Measurements from ENCODE around the gene HIVEP3. TPM values are rescaled to one million over a fixed set of nuclear protein-coding genes. Genes with fewer than 3 reads are reported as not detected.

HIVEP3 gene
- total and polyA plus RNA-seq, 2 donors (not counting 1 experiment from before 2014, with no cell fraction given) = 2.0 to 5.1 TPM

GRCh38 chr1:41687007-41687406 is 231.7 kb downstream of the HIVEP3 start:
- CTCF ChIA-PET = no interaction called here
- Histone ChIP-seq H2AFZ (ENCODE audit: insufficient read depth, low read depth, low read length, poor library complexity, severe bottlenecking) (no peak overlapping the region), H3K27me3 (replicated peaks in 1 of 4; ENCODE audit: control extremely low read depth in 1 of 4, control insufficient read depth in 3 of 4, insufficient read depth in 4 of 4, low read length in 3 of 4) (no peaks in the 10 kb centered on the region), H3K4me3 (ENCODE audit: control extremely low read depth in 1 of 5, extremely low read depth in 1 of 5, insufficient read depth in 1 of 5, low read depth in 2 of 5, low read length in 4 of 5) (no peak overlapping the region), H3K36me3 (replicated peaks in 1 of 2; ENCODE audit: control extremely low read depth in 1 of 2, control insufficient read depth in 1 of 2, extremely low read depth in 1 of 2, insufficient read depth in 2 of 2, low read length in 1 of 2) (no peaks in the 10 kb centered on the region), H3K4me2 (replicated peaks; ENCODE audit: low read depth, low read length, poor library complexity, severe bottlenecking) (no peak overlapping the region), H4K20me1 (ENCODE audit: control insufficient read depth, insufficient read depth, low read length, poor library complexity, severe bottlenecking) (no peaks in the 10 kb centered on the region), H3K9ac (ENCODE audit: low read length) (no peak overlapping the region), H3K4me1 (ENCODE audit: control insufficient read depth in 2 of 2, insufficient read depth in 2 of 2, low read length in 2 of 2) (peaks cover 18 to 37% of the 10 kb centered on the region in 2 donors), H3K9me3 (ENCODE audit: control extremely low read depth in 1 of 3, control insufficient read depth in 2 of 3, insufficient read depth in 1 of 3, low read length in 2 of 3) (no peaks in the 10 kb centered on the region), H3K79me2 (ENCODE audit: control insufficient read depth, insufficient read depth, low read length) (no peaks in the 10 kb centered on the region), H3K27ac (ENCODE audit: low read length in 2 of 2) (no peak overlapping the region)
- POLR2A ChIA-PET = no interaction called here
- TF ChIP-seq CTCF (IDR thresholded peaks at IDR 0.05) (no peak), EZH2 (IDR thresholded peaks at IDR 0.05; ENCODE audit: borderline replicate concordance, insufficient read depth, low read depth, low read length, poor library complexity, severe bottlenecking) (no peak)
- ATAC-seq (ENCODE audit: low read depth) = no peak
- H3K27ac Mint-ChIP-seq = no peak overlapping the region
- H3K4me1 Mint-ChIP-seq = peaks cover 36% of the 10 kb centered on the region
- no peak overlapping the region for H3K4me3 Mint-ChIP-seq
- DNase-seq = no peak
- H3K9me3 Mint-ChIP-seq (ENCODE audit: insufficient read depth) = no peaks in the 10 kb centered on the region
- no peaks in the 10 kb centered on the region for H3K27me3 Mint-ChIP-seq
- WGBS (ENCODE audit: insufficient coverage) = 88% methylated on average over 1 of the region's 1 CpG
- intact Hi-C loops (cut with micrococcal nuclease) = no loop called here

- Mint-ChIP-seq H3K9me3 (ENCODE audit: insufficient read depth) (no peaks in the 10 kb centered on the region), H3K4me1 (peaks cover 34% of the 10 kb centered on the region), H3K4me3 (no peak overlapping the region), H3K27me3 (no peaks in the 10 kb centered on the region), H3K27ac (no peak overlapping the region)
- Histone ChIP-seq H4K20me1 (ENCODE audit: control insufficient read depth, insufficient read depth, low read length, poor library complexity, severe bottlenecking) (no peaks in the 10 kb centered on the region), H2AFZ (ENCODE audit: insufficient read depth, low read depth, low read length, poor library complexity, severe bottlenecking) (no peak overlapping the region), H3K27ac (ENCODE audit: low read length in 2 of 2) (no peak overlapping the region), H3K79me2 (ENCODE audit: control insufficient read depth, insufficient read depth, low read length) (no peaks in the 10 kb centered on the region), H3K4me2 (replicated peaks; ENCODE audit: low read depth, low read length, poor library complexity, severe bottlenecking) (peak overlapping the region; percentile 38), H3K9ac (ENCODE audit: low read length) (no peak overlapping the region), H3K4me1 (ENCODE audit: control insufficient read depth in 2 of 2, insufficient read depth in 2 of 2, low read length in 2 of 2) (peaks cover 21 to 36% of the 10 kb centered on the region in 2 donors), H3K36me3 (replicated peaks in 1 of 2; ENCODE audit: control extremely low read depth in 1 of 2, control insufficient read depth in 1 of 2, extremely low read depth in 1 of 2, insufficient read depth in 2 of 2, low read length in 1 of 2) (no peaks in the 10 kb centered on the region), H3K9me3 (ENCODE audit: control extremely low read depth in 1 of 3, control insufficient read depth in 2 of 3, insufficient read depth in 1 of 3, low read length in 2 of 3) (no peaks in the 10 kb centered on the region), H3K27me3 (replicated peaks in 1 of 4; ENCODE audit: control extremely low read depth in 1 of 4, control insufficient read depth in 3 of 4, insufficient read depth in 4 of 4, low read length in 3 of 4) (no peaks in the 10 kb centered on the region), H3K4me3 (ENCODE audit: control extremely low read depth in 1 of 5, extremely low read depth in 1 of 5, insufficient read depth in 1 of 5, low read depth in 2 of 5, low read length in 4 of 5) (no peak overlapping the region)
- WGBS (ENCODE audit: insufficient coverage) = 29% methylated on average over 3 of the region's 4 CpGs
- CTCF ChIA-PET = no interaction called here
- DNase-seq (no peak), ATAC-seq (ENCODE audit: low read depth) (no peak)
- TF ChIP-seq EZH2 (IDR thresholded peaks at IDR 0.05; ENCODE audit: borderline replicate concordance, insufficient read depth, low read depth, low read length, poor library complexity, severe bottlenecking) = no peak
- no peak for TF ChIP-seq CTCF (IDR thresholded peaks at IDR 0.05)
- POLR2A ChIA-PET = interaction anchor here (1.0 kb wide), 1 partner anchor 10 kb away, joined by 5 read pairs; no protein-coding TSS in a partner anchor
- intact Hi-C loops (cut with micrococcal nuclease) = no loop called here
Measured at GRCh38 chr1:41683681-41684500, 234.8 kb downstream of the HIVEP3 start.
